Measurements from ENCODE around the gene PIK3R1. TPM values are rescaled to one million over a fixed set of nuclear protein-coding genes. Genes with fewer than 3 reads are reported as not detected.

Gene PIK3R1
- total RNA-seq, 1 donor from 2014 or later = 15.5 TPM

DNA sequence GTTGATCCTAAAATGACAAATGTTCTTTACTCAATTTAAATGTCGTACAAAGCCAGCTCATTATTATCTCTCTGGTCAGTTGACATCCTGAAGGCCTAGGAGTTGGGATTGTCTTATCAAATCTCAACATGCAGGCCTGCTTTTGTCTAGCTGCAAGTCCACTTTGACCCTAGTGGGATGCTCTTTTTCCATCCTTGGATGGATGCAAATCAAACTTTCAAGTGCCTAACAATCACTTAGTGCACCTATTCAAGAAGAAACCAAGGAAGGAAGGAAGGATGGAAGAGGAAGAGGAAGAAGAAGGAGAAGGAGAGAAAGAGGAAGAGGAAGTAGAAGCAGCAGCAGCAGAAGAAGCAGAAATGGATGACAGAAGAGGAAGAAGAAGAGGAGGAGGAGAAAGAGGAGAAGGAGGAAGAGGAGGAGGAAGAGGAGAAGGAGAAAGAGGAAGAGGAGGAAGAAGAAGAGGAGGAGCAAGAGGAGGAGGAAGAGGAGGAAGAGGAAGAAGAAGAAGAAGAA lies 109.6 kb downstream of the PIK3R1 start:
- DNase-seq (ENCODE audit: low read depth) (no peak), FAIRE-seq (no peak)
- Histone ChIP-seq H3K4me3 (ENCODE audit: low read depth, low read length) (no peak overlapping the region), H3K27me3 (ENCODE audit: control insufficient read depth, insufficient read depth, low read length) (no peaks in the 10 kb centered on the region), H3K36me3 (ENCODE audit: control insufficient read depth, insufficient read depth, low read length) (no peaks in the 10 kb centered on the region)
- TF ChIP-seq CTCF (IDR thresholded peaks at IDR 0.05; ENCODE audit: insufficient read depth, low read length, severe bottlenecking) = no peak

DNA sequence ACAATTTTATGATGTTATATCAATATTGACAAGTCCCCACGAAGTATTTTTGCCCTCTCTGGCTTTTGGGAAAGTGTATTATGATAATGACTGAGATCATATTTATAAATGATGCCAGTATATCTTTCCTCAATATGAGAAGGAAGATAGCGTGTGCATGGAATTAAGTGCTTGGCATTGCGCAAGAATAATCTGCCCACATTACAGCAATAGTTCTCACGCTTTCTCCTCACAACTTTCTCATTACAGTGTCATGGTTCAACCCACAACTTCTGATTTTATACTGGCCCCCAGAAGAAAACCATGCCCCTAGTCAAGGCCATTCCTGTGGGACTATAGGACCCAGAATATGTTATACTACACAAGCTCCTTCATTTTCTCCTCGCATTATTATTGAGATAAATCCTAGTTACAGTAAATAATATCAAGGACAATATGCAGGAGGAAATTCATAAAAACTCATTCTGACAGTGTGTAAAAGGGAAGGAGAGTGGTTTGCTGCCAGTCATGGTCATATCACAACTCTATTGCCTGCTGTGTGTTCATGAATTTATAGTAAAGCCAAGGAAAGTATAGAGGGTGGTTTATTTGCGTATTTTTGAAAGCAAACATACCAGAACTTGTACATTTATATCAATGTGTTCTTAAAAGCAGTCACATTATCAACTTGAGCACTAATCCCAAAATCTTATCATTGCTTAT lies 114.1 kb downstream of the PIK3R1 start:
- H3K27me3 ChIP-seq (ENCODE audit: control insufficient read depth, insufficient read depth, low read length) = no peaks in the 10 kb centered on the region
- H3K4me3 ChIP-seq (ENCODE audit: low read depth, low read length) = no peak overlapping the region
- FAIRE-seq = no peak
- no peak for TF ChIP-seq CTCF (IDR thresholded peaks at IDR 0.05; ENCODE audit: insufficient read depth, low read length, severe bottlenecking)
- H3K36me3 ChIP-seq (ENCODE audit: control insufficient read depth, insufficient read depth, low read length) = no peaks in the 10 kb centered on the region
- DNase-seq (ENCODE audit: low read depth) = peak; percentile 33

GRCh38 chr5:68330574-68330973 lies 115.0 kb downstream of the PIK3R1 start:
- no peaks in the 10 kb centered on the region for H3K27me3 ChIP-seq (ENCODE audit: control insufficient read depth, insufficient read depth, low read length)
- DNase-seq (ENCODE audit: low read depth) (peak; percentile 28), FAIRE-seq (no peak)
- H3K36me3 ChIP-seq (ENCODE audit: control insufficient read depth, insufficient read depth, low read length) = no peaks in the 10 kb centered on the region
- TF ChIP-seq CTCF (IDR thresholded peaks at IDR 0.05; ENCODE audit: insufficient read depth, low read length, severe bottlenecking) = no peak
- H3K4me3 ChIP-seq (ENCODE audit: low read depth, low read length) = no peak overlapping the region

GRCh38 chr5:68331192-68332079 lies 115.9 kb downstream of the PIK3R1 start:
- H3K27me3 ChIP-seq (ENCODE audit: control insufficient read depth, insufficient read depth, low read length) = no peaks in the 10 kb centered on the region
- no peak for TF ChIP-seq CTCF (IDR thresholded peaks at IDR 0.05; ENCODE audit: insufficient read depth, low read length, severe bottlenecking)
- no peaks in the 10 kb centered on the region for H3K36me3 ChIP-seq (ENCODE audit: control insufficient read depth, insufficient read depth, low read length)
- H3K4me3 ChIP-seq (ENCODE audit: low read depth, low read length) = no peak overlapping the region
- DNase-seq (ENCODE audit: low read depth) (peak; percentile 47), FAIRE-seq (no peak)

DNA sequence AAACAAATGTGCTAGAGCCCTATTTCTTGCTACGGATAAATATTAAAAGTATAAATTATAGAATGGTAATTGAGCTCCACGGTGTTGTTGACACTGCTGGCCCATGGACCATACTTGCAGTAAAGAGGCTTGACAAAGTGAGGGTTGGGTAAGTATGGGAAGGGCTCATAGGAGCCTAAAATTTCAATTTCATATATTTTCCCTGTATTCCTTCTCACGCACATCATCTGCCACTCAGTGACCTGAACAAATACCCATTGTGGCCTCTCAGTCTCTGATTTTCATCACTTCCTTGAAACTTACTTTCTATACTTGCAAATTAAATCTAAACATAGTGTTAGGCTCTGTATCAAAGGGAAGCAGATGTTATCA lies 116.5 kb downstream of the PIK3R1 start:
- DNase-seq (ENCODE audit: low read depth) (no peak), FAIRE-seq (no peak)
- no peak overlapping the region for H3K4me3 ChIP-seq (ENCODE audit: low read depth, low read length)
- H3K27me3 ChIP-seq (ENCODE audit: control insufficient read depth, insufficient read depth, low read length) = no peaks in the 10 kb centered on the region
- TF ChIP-seq CTCF (IDR thresholded peaks at IDR 0.05; ENCODE audit: insufficient read depth, low read length, severe bottlenecking) = no peak
- no peaks in the 10 kb centered on the region for H3K36me3 ChIP-seq (ENCODE audit: control insufficient read depth, insufficient read depth, low read length)
